Kidney capillary endothelial cell (primary cell): ENCODE results near the gene AQP3.
"Not testable (repeated sequence)": the region's sequence is repeated elsewhere in the genome, so short reads cannot be mapped to it uniquely, and the experiment has no call there.

Source experiments
- DNase-seq: peaks from one replicate; pipeline ENCODE4 v3.0.0-alpha.2; 2018; ENCODE audit warnings: low spot score

Gene AQP3

GRCh38 chr9:33465096-33465495, 17.7 kb upstream of the AQP3 start:
- DNase-seq = no peak

- DNase-seq = no peak
Observed at GRCh38 chr9:33464045-33464636, 16.7 kb upstream of the AQP3 start.

GRCh38 chr9:33463151-33463550, 15.8 kb upstream of the AQP3 start:
- DNase-seq = no peak

- DNase-seq = no peak
Observed at GRCh38 chr9:33461492-33461891, 14.1 kb upstream of the AQP3 start.

- no peak for DNase-seq
Observed at GRCh38 chr9:33460854-33461253, 13.5 kb upstream of the AQP3 start.

- no peak for DNase-seq
Observed at GRCh38 chr9:33459115-33459514, 11.7 kb upstream of the AQP3 start.

- DNase-seq = no peak
Observed at GRCh38 chr9:33458444-33458843, 11.1 kb upstream of the AQP3 start.

GRCh38 chr9:33455945-33456344, 8.6 kb upstream of the AQP3 start:
- DNase-seq = no peak

GRCh38 chr9:33455456-33455855, 8.1 kb upstream of the AQP3 start:
- not testable (repeated sequence) for DNase-seq

GRCh38 chr9:33454661-33455026, 7.3 kb upstream of the AQP3 start:
- not testable (repeated sequence) for DNase-seq

- DNase-seq = no peak
Observed at GRCh38 chr9:33453999-33454660, 6.7 kb upstream of the AQP3 start.

GRCh38 chr9:33453286-33453860, 6.0 kb upstream of the AQP3 start:
- DNase-seq = no peak

GRCh38 chr9:33452828-33453271, 5.5 kb upstream of the AQP3 start:
- peak; percentile 67 for DNase-seq

GRCh38 chr9:33450621-33451146, 3.3 kb upstream of the AQP3 start:
- no peak for DNase-seq

- no peak for DNase-seq
Observed at GRCh38 chr9:33449715-33450114, 2.3 kb upstream of the AQP3 start.

GRCh38 chr9:33447799-33448553, 583 bp upstream of the AQP3 start:
- no peak for DNase-seq

- DNase-seq = no peak
Observed at GRCh38 chr9:33446240-33446945, 1.0 kb downstream of the AQP3 start.

GRCh38 chr9:33445389-33446239, 1.8 kb downstream of the AQP3 start:
- DNase-seq = no peak

- no peak for DNase-seq
Observed at GRCh38 chr9:33443464-33444154, 3.8 kb downstream of the AQP3 start.

- DNase-seq = no peak
Observed at GRCh38 chr9:33443047-33443446, 4.3 kb downstream of the AQP3 start.

- no peak for DNase-seq
Observed at GRCh38 chr9:33442125-33442524, 5.3 kb downstream of the AQP3 start.
